HEK293 (cell line): ENCODE measurements around the gene HSD17B8.

Experiments
- CTCF ChIA-PET: fragments of 350-600 bp; formaldehyde crosslinking; extraction: SDS; loops from one replicate; lab custom pipeline; 2021; ENCODE audit warnings: antibody characterized with exemption; lab: Yijun Ruan, JAX
- POLR2A ChIA-PET: fragments of 300-600 bp; formaldehyde crosslinking; extraction: SDS; loops from one replicate; lab custom pipeline; 2020; ENCODE audit warnings: antibody characterized with exemption, inconsistent platforms; lab: Yijun Ruan, JAX
- H3K27ac ChIP-seq: fragments of 200-500 bp; sonication (Bioruptor generic); 2 replicates; pipeline ENCODE4 v1.5.1; 2014; ENCODE audit warnings: low read depth, low read length, control low read depth, inconsistent platforms; ENCODE audit errors: extremely low read depth
- H3K36me3 ChIP-seq, 2 experiments: fragments of 200-500 bp in 1 of 2; sonication (Bioruptor generic) in 1 of 2; 1 replicate in 1 of 2; 2 replicates in 1 of 2; pipeline ENCODE4 v1.5.1; 2014 to 2017; ENCODE audit warnings: inconsistent platforms in 2 of 2, low read length in 2 of 2; ENCODE audit not compliant: control insufficient read depth in 2 of 2, insufficient read depth in 1 of 2
- H3K4me1 ChIP-seq: fragments of 200-500 bp; sonication (Bioruptor generic); 2 replicates; pipeline ENCODE4 v1.5.1; 2014; ENCODE audit warnings: mild to moderate bottlenecking, low read length, inconsistent platforms; ENCODE audit not compliant: control insufficient read depth, insufficient read depth
- H3K4me3 ChIP-seq: 2 replicates; pipeline ENCODE4 v1.5.1; 2011; ENCODE audit warnings: low read depth, mild to moderate bottlenecking, control low read depth, low read length, moderate library complexity
- H3K9me3 ChIP-seq: fragments of 200-500 bp; sonication (Bioruptor generic); 2 replicates; pipeline ENCODE4 v1.5.1; 2014; ENCODE audit warnings: low read depth, low read length, inconsistent platforms; ENCODE audit not compliant: control insufficient read depth, insufficient read depth
- EGR2 ChIP-seq: fragments of 450-650 bp; formaldehyde crosslinking; IDR thresholded peaks from 2 replicates; pipeline ENCODE4 v1.5.1; 2016; ENCODE audit warnings: low read depth, missing biosample characterization, missing genetic modification characterization
- KLF10 ChIP-seq: fragments of 450-650 bp; IDR thresholded peaks from 2 replicates; pipeline ENCODE4 v1.5.1; 2018; ENCODE audit warnings: missing biosample characterization, mild to moderate bottlenecking, missing genetic modification characterization
- KLF8 ChIP-seq: fragments of 450-650 bp; formaldehyde crosslinking; IDR thresholded peaks from 2 replicates; pipeline ENCODE4 v1.5.1; 2016; ENCODE audit warnings: missing biosample characterization, missing genetic modification characterization
- SP2 ChIP-seq: fragments of 450-650 bp; formaldehyde crosslinking; IDR thresholded peaks from 2 replicates; pipeline ENCODE4 v1.5.1; 2016; ENCODE audit warnings: missing biosample characterization, missing genetic modification characterization
- SP3 ChIP-seq: fragments of 450-650 bp; formaldehyde crosslinking; IDR thresholded peaks from 2 replicates; pipeline ENCODE4 v1.5.1; 2016; ENCODE audit warnings: missing biosample characterization, missing genetic modification characterization
- ZBTB20 ChIP-seq: fragments of 450-650 bp; formaldehyde crosslinking; IDR thresholded peaks from 2 replicates; pipeline ENCODE4 v1.5.1; 2016; ENCODE audit warnings: missing biosample characterization, missing genetic modification characterization
- ZEB2 ChIP-seq: fragments of 450-650 bp; formaldehyde crosslinking; IDR thresholded peaks from 2 replicates; pipeline ENCODE4 v1.5.1; 2016; ENCODE audit warnings: missing biosample characterization, missing genetic modification characterization
- ZFP69B ChIP-seq: fragments of 450-650 bp; formaldehyde crosslinking; IDR thresholded peaks from 2 replicates; pipeline ENCODE4 v1.5.1; 2016; ENCODE audit warnings: missing biosample characterization, missing genetic modification characterization
- ZNF10 ChIP-seq: fragments of 450-650 bp; formaldehyde crosslinking; IDR thresholded peaks from 2 replicates; pipeline ENCODE4 v1.5.1; 2017; ENCODE audit warnings: missing biosample characterization, missing genetic modification characterization
- ZNF133 ChIP-seq: fragments of 450-650 bp; formaldehyde crosslinking; IDR thresholded peaks from 2 replicates; pipeline ENCODE4 v1.5.1; 2016; ENCODE audit warnings: missing biosample characterization, missing genetic modification characterization
- ZNF157 ChIP-seq: fragments of 450-650 bp; formaldehyde crosslinking; IDR thresholded peaks from 2 replicates; pipeline ENCODE4 v1.5.1; 2016; ENCODE audit warnings: missing biosample characterization, missing genetic modification characterization
- ZNF239 ChIP-seq: fragments of 450-650 bp; formaldehyde crosslinking; IDR thresholded peaks from 2 replicates; pipeline ENCODE4 v1.5.1; 2016; ENCODE audit warnings: missing biosample characterization, missing genetic modification characterization
- ZNF341 ChIP-seq: fragments of 450-650 bp; formaldehyde crosslinking; IDR thresholded peaks from 2 replicates; pipeline ENCODE4; 2016; ENCODE audit warnings: low read depth, missing biosample characterization, missing genetic modification characterization
- ZNF585B ChIP-seq: fragments of 450-650 bp; formaldehyde crosslinking; IDR thresholded peaks from 2 replicates; pipeline ENCODE4 v1.5.1; 2016; ENCODE audit warnings: missing biosample characterization, missing genetic modification characterization
- ZNF600 ChIP-seq: fragments of 450-650 bp; formaldehyde crosslinking; IDR thresholded peaks from 2 replicates; pipeline ENCODE4 v1.5.1; 2016; ENCODE audit warnings: missing biosample characterization, missing genetic modification characterization
- ZNF785 ChIP-seq: fragments of 450-650 bp; formaldehyde crosslinking; IDR thresholded peaks from 2 replicates; pipeline ENCODE4 v1.5.1; 2016; ENCODE audit warnings: missing biosample characterization, missing genetic modification characterization
- ZXDB ChIP-seq: fragments of 450-650 bp; formaldehyde crosslinking; IDR thresholded peaks from 2 replicates; pipeline ENCODE4 v1.5.1; 2016; ENCODE audit warnings: missing biosample characterization, missing genetic modification characterization
- TF ChIP-seq, protein P1 (sequence below): fragments of 450-650 bp; formaldehyde crosslinking; IDR thresholded peaks from 2 replicates; pipeline ENCODE4 v1.5.1; 2017; ENCODE audit warnings: missing biosample characterization, mild to moderate bottlenecking, missing genetic modification characterization, moderate library complexity
- TF ChIP-seq, protein P2 (sequence below): fragments of 450-650 bp; formaldehyde crosslinking; IDR thresholded peaks from 2 replicates; pipeline ENCODE4 v1.5.1; 2017; ENCODE audit warnings: missing biosample characterization, missing genetic modification characterization
- TF ChIP-seq, protein P3 (sequence below): fragments of 450-650 bp; formaldehyde crosslinking; IDR thresholded peaks from 2 replicates; pipeline ENCODE4 v1.5.1; 2016; ENCODE audit warnings: missing biosample characterization, missing genetic modification characterization
- TF ChIP-seq, protein P4 (sequence below): fragments of 450-650 bp; formaldehyde crosslinking; IDR thresholded peaks from 2 replicates; pipeline ENCODE4 v1.5.1; 2016; ENCODE audit warnings: missing biosample characterization, missing genetic modification characterization
- TF ChIP-seq, protein P5 (sequence below): IDR thresholded peaks from 2 replicates; pipeline ENCODE4 v1.6.1; 2011; ENCODE audit warnings: mild to moderate bottlenecking, low read depth, low read length, borderline replicate concordance

The HSD17B8 gene

DNA sequence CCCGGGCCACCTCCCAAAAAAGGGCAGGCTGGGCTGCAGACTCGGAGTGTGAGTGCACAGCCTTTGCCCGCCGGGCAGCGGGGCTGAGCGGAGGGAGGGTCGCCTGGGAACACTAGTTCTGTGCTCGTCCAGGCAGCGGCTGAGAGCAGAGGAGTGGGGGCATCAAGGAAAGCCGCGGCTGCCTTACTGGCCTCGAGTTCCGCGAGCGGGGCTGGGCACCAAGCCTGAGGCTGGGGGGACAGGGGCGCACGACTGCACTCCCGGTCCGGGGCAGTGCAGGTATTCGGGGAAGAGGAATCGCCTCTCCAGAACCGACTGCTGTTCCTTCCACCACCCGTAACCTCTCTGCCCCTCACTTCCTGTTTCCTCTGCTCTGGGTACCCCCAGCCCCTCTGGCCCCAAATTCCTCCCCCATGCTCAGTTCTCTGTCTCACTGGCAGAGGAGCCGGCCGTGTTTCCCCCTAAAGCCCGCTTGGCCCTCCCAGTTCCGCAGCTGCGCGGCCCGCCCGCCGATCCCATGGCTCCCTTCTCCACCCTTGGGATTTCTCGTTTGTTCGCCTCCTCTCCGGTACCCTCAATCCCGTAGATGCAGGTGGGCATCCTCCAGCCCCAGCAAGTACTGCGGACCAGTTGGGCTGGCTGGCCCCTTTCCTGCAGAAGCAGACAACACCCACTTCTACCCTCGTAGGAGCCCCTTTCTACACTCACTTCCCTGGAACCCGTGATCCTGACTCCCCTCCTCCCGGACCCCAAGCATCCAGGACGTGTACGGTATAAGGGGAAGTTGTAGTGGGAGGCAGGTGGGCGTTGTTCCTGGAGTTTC, 8.9 kb downstream of the HSD17B8 start (continued):
- TF ChIP-seq ZXDB (tag by site-specific recombination) (no peak), ZNF785 (no peak), ZNF600 (tag by site-specific recombination) (peak; percentile 62), ZNF341 (peak; percentile 99), ZBTB20 (tag by site-specific recombination) (peak; percentile 87), SP3 (no peak), KLF8 (tag by site-specific recombination) (0 out of 2 replicates have a peak, but pooled peaks have one; percentile 7), SP2 (tag by site-specific recombination) (peak; percentile 26; the same call in 1 of the 2 replicates)
- TF ChIP-seq, protein P1, sequence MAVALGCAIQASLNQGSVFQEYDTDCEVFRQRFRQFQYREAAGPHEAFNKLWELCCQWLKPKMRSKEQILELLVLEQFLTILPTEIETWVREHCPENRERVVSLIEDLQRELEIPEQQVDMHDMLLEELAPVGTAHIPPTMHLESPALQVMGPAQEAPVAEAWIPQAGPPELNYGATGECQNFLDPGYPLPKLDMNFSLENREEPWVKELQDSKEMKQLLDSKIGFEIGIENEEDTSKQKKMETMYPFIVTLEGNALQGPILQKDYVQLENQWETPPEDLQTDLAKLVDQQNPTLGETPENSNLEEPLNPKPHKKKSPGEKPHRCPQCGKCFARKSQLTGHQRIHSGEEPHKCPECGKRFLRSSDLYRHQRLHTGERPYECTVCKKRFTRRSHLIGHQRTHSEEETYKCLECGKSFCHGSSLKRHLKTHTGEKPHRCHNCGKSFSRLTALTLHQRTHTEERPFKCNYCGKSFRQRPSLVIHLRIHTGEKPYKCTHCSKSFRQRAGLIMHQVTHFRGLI = peak; percentile 34; the same call in 1 of the 2 replicates
- TF ChIP-seq, protein P2, sequence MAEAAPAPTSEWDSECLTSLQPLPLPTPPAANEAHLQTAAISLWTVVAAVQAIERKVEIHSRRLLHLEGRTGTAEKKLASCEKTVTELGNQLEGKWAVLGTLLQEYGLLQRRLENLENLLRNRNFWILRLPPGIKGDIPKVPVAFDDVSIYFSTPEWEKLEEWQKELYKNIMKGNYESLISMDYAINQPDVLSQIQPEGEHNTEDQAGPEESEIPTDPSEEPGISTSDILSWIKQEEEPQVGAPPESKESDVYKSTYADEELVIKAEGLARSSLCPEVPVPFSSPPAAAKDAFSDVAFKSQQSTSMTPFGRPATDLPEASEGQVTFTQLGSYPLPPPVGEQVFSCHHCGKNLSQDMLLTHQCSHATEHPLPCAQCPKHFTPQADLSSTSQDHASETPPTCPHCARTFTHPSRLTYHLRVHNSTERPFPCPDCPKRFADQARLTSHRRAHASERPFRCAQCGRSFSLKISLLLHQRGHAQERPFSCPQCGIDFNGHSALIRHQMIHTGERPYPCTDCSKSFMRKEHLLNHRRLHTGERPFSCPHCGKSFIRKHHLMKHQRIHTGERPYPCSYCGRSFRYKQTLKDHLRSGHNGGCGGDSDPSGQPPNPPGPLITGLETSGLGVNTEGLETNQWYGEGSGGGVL (tag by site-specific recombination) = peak; percentile 49

DNA sequence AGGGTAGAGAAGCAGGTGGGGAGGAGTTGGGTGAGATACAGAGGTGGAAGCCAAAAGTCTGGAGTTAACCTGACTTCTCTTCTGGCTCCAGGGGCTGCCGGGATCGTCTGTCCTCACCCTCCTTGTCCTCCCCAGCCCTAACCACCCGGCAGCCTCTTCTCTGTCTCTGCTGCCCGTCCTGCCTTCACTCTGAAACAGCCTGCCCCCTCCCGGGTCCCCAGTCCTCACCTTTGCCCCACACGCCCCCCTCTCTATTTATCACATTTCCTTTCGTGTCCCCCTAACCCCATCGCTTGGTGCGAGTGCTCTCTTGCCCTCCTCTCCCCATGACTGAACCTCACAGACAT, 9.5 kb downstream of the HSD17B8 start:
- Histone ChIP-seq H3K9me3 (no peaks in the 10 kb centered on the region), H3K27ac (no peak overlapping the region)
- no peak for TF ChIP-seq ZNF157 (tag by site-specific recombination)
- TF ChIP-seq ZNF239 (tag by site-specific recombination) = no peak
- TF ChIP-seq, protein P3, sequence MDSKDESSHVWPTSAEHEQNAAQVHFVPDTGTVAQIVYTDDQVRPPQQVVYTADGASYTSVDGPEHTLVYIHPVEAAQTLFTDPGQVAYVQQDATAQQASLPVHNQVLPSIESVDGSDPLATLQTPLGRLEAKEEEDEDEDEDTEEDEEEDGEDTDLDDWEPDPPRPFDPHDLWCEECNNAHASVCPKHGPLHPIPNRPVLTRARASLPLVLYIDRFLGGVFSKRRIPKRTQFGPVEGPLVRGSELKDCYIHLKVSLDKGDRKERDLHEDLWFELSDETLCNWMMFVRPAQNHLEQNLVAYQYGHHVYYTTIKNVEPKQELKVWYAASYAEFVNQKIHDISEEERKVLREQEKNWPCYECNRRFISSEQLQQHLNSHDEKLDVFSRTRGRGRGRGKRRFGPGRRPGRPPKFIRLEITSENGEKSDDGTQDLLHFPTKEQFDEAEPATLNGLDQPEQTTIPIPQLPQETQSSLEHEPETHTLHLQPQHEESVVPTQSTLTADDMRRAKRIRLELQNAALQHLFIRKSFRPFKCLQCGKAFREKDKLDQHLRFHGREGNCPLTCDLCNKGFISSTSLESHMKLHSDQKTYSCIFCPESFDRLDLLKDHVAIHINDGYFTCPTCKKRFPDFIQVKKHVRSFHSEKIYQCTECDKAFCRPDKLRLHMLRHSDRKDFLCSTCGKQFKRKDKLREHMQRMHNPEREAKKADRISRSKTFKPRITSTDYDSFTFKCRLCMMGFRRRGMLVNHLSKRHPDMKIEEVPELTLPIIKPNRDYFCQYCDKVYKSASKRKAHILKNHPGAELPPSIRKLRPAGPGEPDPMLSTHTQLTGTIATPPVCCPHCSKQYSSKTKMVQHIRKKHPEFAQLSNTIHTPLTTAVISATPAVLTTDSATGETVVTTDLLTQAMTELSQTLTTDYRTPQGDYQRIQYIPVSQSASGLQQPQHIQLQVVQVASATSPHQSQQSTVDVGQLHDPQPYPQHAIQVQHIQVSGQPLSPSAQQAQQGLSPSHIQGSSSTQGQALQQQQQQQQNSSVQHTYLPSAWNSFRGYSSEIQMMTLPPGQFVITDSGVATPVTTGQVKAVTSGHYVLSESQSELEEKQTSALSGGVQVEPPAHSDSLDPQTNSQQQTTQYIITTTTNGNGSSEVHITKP (tag by site-specific recombination) = peak; percentile 54
- TF ChIP-seq KLF10 (tag by site-specific recombination) = no peak
- TF ChIP-seq, all 188 proteins: peak for 1
- POLR2A ChIA-PET = no interaction called here
- Histone ChIP-seq H3K4me3 (no peak overlapping the region), H3K36me3 (peaks cover 11 to 26% of the 10 kb centered on the region in 2 experiments; a peak in 2 of 3 replicates), H3K4me1 (peaks cover 6% of the 10 kb centered on the region)
- CTCF ChIA-PET = no interaction called here

DNA sequence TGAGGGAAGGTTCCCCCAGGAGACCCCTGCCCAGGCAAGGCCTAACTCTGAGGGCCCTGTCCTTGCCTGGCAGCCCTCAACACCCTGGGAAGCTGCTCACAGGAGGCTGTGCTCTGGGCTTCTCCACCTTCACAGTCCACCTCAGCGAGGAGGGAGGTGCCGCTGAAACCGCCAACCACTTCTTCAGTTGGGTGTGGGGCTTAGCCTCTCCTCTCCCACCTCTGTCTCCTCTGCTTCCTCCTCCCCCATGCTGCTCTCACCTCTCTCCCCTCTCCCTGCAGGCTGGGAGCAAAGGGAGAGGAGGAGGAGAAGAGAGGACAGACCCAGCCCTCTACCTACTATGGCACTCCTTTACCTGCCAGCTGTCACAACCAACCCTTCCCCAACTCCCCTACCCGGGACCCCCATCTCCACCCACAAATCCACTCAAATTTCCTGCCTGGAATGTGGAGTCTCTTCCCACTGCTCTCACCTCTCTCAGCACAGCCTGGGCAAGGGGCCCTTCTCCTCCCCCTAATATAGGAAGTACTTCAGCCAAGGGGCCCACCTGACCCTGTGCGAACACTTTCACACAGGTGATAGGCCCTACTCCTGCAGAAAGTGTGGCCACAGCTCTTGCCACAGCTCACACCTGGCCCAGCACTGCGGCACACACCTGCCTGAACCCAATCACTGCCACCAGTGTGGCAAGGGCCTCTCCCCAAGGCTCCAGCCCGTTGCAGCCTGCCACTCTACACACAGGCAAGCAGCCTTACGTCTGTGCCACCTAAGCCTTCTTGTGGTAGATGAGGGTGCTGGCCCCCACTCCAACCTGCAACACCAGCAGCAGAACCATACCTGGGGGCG, 11.0 kb downstream of the HSD17B8 start:
- Histone ChIP-seq H3K4me3 (no peak overlapping the region), H3K36me3 (peaks cover 8 to 13% of the 10 kb centered on the region in 2 experiments; a peak in 2 of 3 replicates), H3K4me1 (peaks cover 6% of the 10 kb centered on the region), H3K27ac (no peak overlapping the region), H3K9me3 (no peaks in the 10 kb centered on the region)
- ChIA-PET POLR2A (interaction anchor here (1.4 kb wide), 1 partner anchor 8 kb away, joined by 5 read pairs; the partner anchor contains the start of gene RING1), CTCF (interaction anchor here (1.1 kb wide), 1 partner anchor 219 kb away, joined by 3 read pairs; no protein-coding TSS in a partner anchor)
- TF ChIP-seq ZFP69B (tag by site-specific recombination) (no peak), EGR2 (tag by site-specific recombination) (peak; percentile 83; the same call in 1 of the 2 replicates), ZNF600 (tag by site-specific recombination) (no peak), ZEB2 (tag by site-specific recombination) (no peak), ZNF133 (no peak), ZNF10 (no peak), ZNF585B (tag by site-specific recombination) (no peak)
- TF ChIP-seq, protein P4, sequence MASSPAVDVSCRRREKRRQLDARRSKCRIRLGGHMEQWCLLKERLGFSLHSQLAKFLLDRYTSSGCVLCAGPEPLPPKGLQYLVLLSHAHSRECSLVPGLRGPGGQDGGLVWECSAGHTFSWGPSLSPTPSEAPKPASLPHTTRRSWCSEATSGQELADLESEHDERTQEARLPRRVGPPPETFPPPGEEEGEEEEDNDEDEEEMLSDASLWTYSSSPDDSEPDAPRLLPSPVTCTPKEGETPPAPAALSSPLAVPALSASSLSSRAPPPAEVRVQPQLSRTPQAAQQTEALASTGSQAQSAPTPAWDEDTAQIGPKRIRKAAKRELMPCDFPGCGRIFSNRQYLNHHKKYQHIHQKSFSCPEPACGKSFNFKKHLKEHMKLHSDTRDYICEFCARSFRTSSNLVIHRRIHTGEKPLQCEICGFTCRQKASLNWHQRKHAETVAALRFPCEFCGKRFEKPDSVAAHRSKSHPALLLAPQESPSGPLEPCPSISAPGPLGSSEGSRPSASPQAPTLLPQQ = no peak
- TF ChIP-seq, protein P5, sequence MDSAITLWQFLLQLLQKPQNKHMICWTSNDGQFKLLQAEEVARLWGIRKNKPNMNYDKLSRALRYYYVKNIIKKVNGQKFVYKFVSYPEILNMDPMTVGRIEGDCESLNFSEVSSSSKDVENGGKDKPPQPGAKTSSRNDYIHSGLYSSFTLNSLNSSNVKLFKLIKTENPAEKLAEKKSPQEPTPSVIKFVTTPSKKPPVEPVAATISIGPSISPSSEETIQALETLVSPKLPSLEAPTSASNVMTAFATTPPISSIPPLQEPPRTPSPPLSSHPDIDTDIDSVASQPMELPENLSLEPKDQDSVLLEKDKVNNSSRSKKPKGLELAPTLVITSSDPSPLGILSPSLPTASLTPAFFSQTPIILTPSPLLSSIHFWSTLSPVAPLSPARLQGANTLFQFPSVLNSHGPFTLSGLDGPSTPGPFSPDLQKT = no peak
